ENCODE measurements around the gene CD79B. TPM values are rescaled to one million over a fixed set of nuclear protein-coding genes. Genes with fewer than 3 reads are reported as not detected.
"Not testable (repeated sequence)": the region's sequence is repeated elsewhere in the genome, so short reads cannot be mapped to it uniquely, and the experiment has no call there.

Gene CD79B
- total and polyA plus RNA-seq, 2 experiments from 2014 or later = 1.3 to 2.5 TPM

DNA sequence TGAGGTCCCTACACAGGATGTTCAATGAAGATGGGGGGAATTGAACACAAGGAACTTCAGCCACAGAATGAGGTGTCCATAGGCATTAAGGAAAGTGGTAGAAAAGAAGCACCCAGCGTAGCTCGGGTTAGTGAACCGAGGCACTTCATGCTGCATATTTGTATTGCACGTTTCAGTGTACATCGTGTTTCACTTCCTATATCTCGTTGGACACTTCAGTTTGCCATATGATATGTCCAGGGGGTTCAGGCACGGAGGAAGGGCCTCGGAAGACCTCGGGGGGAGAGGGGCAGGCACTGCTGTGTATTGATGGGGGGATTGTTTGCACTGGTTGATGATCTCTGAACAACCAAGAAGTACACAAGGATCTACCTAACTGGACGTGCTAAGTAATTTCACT lies 16.4 kb downstream of the CD79B start:
- H3K4me2 ChIP-seq; H3F3A ChIP-seq (replicated peaks; ENCODE audit: low read depth); H3K9me2 ChIP-seq (ENCODE audit: insufficient read depth); H3K9me3 Mint-ChIP-seq; ATAC-seq; H2AFZ ChIP-seq; H3K4me3 ChIP-seq; H3K27ac ChIP-seq (ENCODE audit: low read depth); H3K27me3 ChIP-seq (ENCODE audit: insufficient read depth); H3K4me1 ChIP-seq (ENCODE audit: insufficient read depth); H3K79me2 ChIP-seq (replicated peaks; ENCODE audit: insufficient read depth); H3K27ac Mint-ChIP-seq; DNase-seq (ENCODE audit: low spot score); H3K4me3 Mint-ChIP-seq; H4K20me1 ChIP-seq (replicated peaks; ENCODE audit: insufficient read depth); H3K36me3 Mint-ChIP-seq (ENCODE audit: low read depth); H3K36me3 ChIP-seq (ENCODE audit: insufficient read depth): not testable (repeated sequence)
- H3K4me1 Mint-ChIP-seq = peaks cover 30% of the 10 kb centered on the region
- peaks cover 25% of the 10 kb centered on the region for H3K27me3 Mint-ChIP-seq (ENCODE audit: insufficient read depth, low read depth, poor library complexity)

DNA sequence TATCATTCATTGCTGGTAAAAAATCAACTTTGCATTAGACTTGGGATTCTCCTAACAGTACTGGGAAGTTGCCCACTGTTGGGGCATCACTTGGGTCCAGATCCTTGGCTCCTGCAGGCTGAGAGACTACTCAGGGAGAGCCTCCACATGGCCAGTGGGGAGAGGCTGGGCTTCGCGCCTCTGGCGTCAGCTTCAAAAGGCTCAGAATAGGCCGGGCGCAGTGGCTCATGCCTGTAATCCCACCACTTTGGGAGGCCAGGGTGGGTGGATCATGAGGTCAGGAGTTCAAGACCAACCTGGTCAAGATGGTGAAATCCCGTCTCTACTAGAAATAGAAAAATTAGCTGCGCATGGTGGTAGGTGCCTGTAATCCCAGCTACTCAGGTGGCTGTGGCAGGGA lies 17.7 kb downstream of the CD79B start:
- H3K4me3 Mint-ChIP-seq = no peak overlapping the region
- Histone ChIP-seq H3K4me2 (no peak overlapping the region), H3K36me3 (ENCODE audit: insufficient read depth) (no peaks in the 10 kb centered on the region), H2AFZ (no peak overlapping the region), H3K27ac (ENCODE audit: low read depth) (no peak overlapping the region), H3K27me3 (ENCODE audit: insufficient read depth) (no peaks in the 10 kb centered on the region), H3F3A (replicated peaks; ENCODE audit: low read depth) (no peaks in the 10 kb centered on the region), H4K20me1 (replicated peaks; ENCODE audit: insufficient read depth) (no peaks in the 10 kb centered on the region), H3K9me2 (ENCODE audit: insufficient read depth) (no peaks in the 10 kb centered on the region), H3K79me2 (replicated peaks; ENCODE audit: insufficient read depth) (no peaks in the 10 kb centered on the region), H3K4me3 (no peak overlapping the region), H3K4me1 (ENCODE audit: insufficient read depth) (peaks cover 2% of the 10 kb centered on the region; the same call in 1 of the 2 replicates)
- no peak for DNase-seq (ENCODE audit: low spot score)
- H3K27me3 Mint-ChIP-seq (ENCODE audit: insufficient read depth, low read depth, poor library complexity) = peaks cover 21% of the 10 kb centered on the region
- H3K4me1 Mint-ChIP-seq = peaks cover 29% of the 10 kb centered on the region
- H3K27ac Mint-ChIP-seq = no peak overlapping the region
- H3K36me3 Mint-ChIP-seq (ENCODE audit: low read depth) = no peaks in the 10 kb centered on the region
- TF ChIP-seq NANOG (IDR thresholded peaks at IDR 0.05; ENCODE audit: borderline replicate concordance) (no peak), EZH2phosphoT487 (IDR thresholded peaks at IDR 0.05; ENCODE audit: unreplicated experiment) (no peak), STAT1 (IDR thresholded peaks at IDR 0.05; ENCODE audit: unreplicated experiment) (no peak), CREB1 (CRISPR knock-in tag; IDR thresholded peaks at IDR 0.05; ENCODE audit: low read depth) (no peak), JUNB (IDR thresholded peaks at IDR 0.05; ENCODE audit: unreplicated experiment) (no peak), POLR2AphosphoS5 (IDR thresholded peaks at IDR 0.05; ENCODE audit: low read depth) (no peak)
- ATAC-seq = no peak
- no peaks in the 10 kb centered on the region for H3K9me3 Mint-ChIP-seq

DNA sequence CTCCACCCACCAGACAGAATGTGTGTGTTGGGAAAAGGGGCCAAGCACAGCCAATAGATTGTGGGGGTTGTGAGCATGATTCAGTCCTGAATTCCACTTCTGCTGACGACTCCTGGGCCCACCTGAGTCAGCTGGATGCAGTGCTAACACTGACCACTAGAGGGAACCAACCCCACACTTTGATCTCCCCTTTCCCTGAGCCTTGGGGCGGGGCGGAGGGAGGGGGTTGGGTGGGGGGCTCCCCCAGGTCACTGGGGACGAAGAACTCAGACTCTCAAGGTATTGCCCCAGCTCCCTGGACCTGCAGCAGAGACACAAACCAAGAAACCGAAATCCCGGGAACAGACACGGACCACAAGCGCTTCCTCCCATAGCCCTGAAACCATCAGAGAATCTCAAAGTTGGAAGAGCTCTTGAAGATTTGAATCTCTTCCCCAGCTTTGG lies 20.5 kb downstream of the CD79B start:
- Histone ChIP-seq H3F3A (replicated peaks; ENCODE audit: low read depth) (no peaks in the 10 kb centered on the region), H3K4me3 (no peak overlapping the region), H3K4me1 (ENCODE audit: insufficient read depth) (no peaks in the 10 kb centered on the region; the same call in 1 of the 2 replicates), H3K27me3 (ENCODE audit: insufficient read depth) (no peaks in the 10 kb centered on the region), H3K4me2 (peak overlapping the region; percentile 21; the same call in 1 of the 2 replicates), H3K79me2 (replicated peaks; ENCODE audit: insufficient read depth) (no peaks in the 10 kb centered on the region), H3K9me2 (ENCODE audit: insufficient read depth) (no peaks in the 10 kb centered on the region), H3K36me3 (ENCODE audit: insufficient read depth) (no peaks in the 10 kb centered on the region), H3K27ac (ENCODE audit: low read depth) (no peak overlapping the region), H4K20me1 (replicated peaks; ENCODE audit: insufficient read depth) (no peaks in the 10 kb centered on the region), H2AFZ (no peak overlapping the region)
- peak; percentile 69 for ATAC-seq
- Mint-ChIP-seq H3K36me3 (ENCODE audit: low read depth) (no peaks in the 10 kb centered on the region), H3K9me3 (no peaks in the 10 kb centered on the region), H3K27ac (no peak overlapping the region), H3K4me3 (no peak overlapping the region), H3K4me1 (peaks cover 19% of the 10 kb centered on the region), H3K27me3 (ENCODE audit: insufficient read depth, low read depth, poor library complexity) (peaks cover 7% of the 10 kb centered on the region)
- TF ChIP-seq, protein P1, sequence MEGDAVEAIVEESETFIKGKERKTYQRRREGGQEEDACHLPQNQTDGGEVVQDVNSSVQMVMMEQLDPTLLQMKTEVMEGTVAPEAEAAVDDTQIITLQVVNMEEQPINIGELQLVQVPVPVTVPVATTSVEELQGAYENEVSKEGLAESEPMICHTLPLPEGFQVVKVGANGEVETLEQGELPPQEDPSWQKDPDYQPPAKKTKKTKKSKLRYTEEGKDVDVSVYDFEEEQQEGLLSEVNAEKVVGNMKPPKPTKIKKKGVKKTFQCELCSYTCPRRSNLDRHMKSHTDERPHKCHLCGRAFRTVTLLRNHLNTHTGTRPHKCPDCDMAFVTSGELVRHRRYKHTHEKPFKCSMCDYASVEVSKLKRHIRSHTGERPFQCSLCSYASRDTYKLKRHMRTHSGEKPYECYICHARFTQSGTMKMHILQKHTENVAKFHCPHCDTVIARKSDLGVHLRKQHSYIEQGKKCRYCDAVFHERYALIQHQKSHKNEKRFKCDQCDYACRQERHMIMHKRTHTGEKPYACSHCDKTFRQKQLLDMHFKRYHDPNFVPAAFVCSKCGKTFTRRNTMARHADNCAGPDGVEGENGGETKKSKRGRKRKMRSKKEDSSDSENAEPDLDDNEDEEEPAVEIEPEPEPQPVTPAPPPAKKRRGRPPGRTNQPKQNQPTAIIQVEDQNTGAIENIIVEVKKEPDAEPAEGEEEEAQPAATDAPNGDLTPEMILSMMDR (conservative IDR thresholded peaks at IDR 0.05; ENCODE audit: low read depth in 2 of 2) = peak; percentile 43 to 82; a peak in 3 of 4 replicates
- no peak for TF ChIP-seq EZH2 (IDR thresholded peaks at IDR 0.05; ENCODE audit: low read depth, unreplicated experiment)
- DNase-seq (ENCODE audit: low spot score) = peak; percentile 74

All from GM23338 (cell line).